IPS-NIHi7 (cell line): Measurements from ENCODE around the gene RASL10A.
A peak's percentile ranks its signal among the peaks of the same experiment; 100 is the strongest.
"Not testable (repeated sequence)": the region's sequence is repeated elsewhere in the genome, so short reads cannot be mapped to it uniquely, and the experiment has no call there.

Source experiments
- DNase-seq: peaks from one replicate; pipeline ENCODE4 v3.0.0; 2012; ENCODE audit warnings: mixed read lengths; ENCODE audit errors: extremely low spot score

RASL10A gene, protein sequence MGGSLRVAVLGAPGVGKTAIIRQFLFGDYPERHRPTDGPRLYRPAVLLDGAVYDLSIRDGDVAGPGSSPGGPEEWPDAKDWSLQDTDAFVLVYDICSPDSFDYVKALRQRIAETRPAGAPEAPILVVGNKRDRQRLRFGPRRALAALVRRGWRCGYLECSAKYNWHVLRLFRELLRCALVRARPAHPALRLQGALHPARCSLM

DNA sequence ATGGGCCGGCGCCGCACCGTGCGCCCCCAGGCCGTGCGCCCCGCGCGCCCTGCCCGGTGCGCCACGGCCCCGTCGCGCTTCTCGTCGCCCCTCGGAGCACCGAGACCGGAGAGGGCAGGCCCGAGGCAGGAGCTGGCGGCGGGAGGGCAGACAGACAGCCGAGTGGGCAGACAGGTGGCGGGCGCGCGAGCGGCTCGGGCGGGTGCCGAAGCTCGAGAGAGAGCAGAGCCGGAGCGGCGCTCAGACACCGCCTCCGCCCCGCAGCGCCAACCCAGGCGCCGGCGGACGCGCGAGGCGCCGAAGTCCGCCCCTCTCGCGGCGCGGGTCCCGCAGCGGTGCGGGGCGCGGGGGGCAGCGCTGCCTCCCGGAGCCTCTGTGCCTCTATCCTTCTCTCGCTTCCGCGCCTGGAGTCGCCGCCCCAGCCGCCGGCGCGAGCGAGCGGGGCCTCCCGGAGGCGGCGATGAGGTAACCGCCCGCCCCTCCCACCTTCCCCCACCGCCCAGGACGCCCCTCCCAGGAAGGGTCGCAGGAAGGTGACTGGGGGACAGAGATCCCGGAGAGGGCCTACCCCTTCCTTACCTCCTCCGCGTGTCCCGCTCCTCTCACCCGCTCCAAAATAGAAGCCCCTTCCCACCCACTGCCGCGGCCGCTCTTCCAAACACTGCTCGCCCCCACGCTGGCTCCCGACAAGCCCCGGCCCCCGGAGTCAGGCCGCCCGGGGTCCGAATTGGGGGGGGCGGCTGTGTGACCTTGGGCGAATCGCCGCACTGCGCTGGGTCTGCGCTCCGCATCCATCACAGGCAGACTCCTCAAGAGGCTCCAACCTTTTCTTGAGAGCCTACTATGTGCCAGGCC lies at the start of gene RASL10A:
Gene RASL10A (minus strand): TSS at position 412 of the 855 bp plus-strand sequence. CDS start 451 bp downstream, outside the sequence.
- DNase-seq = peak; percentile 76

DNA sequence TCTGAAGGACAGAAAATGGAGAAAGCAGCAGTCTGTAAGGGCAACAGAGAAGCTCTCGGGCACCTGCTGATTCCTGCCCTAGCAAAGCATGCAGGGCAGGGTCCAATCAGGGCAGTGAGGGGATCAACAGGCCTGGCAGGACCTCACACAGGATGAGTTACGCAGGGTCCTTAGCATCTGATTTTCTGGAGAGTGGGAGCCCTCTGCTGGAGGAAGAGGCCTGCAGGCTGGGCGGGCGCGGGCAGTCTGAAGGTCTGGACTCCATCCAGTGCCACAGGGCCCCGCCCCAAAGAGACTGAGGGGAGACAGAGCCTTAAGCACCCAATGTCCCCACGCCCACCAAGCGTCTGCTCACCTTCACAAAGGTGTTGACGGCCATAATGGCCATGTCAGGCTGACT lies 44.0 kb upstream of the RASL10A start:
- peak; percentile 84 for DNase-seq

DNA sequence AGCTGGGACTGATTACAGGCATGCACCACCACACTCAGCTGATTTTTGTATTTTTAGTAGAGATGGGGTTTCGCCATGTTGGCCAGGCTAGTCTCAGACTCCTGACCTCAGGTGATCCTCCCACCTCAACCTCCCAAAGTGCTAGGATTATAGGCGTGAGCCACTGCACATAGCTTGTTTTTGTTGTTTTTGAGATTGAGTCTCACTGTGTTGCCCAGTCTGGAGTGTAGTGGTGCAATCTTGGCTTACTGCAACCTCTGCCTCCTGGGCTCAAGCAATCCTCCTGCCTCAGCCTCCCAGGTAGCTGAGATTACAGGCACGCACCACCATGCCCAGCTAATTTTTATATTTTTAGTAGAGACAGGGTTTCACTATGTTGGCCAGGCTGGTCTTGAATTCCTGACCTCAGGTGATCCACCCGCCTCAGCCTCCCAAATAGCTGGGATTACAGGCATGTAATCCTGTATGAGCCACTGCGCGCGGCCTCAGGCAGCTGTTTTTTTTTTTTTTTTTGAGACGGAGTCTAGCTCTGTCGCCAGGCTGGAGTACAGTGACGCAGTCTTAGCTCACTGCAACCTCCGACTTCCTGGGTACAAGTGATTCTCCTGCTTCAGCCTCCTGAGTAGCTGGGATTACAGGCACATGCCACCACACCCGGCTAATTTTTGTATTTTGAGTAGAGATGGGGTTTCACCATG lies 41.8 kb upstream of the RASL10A start:
- DNase-seq = not testable (repeated sequence)

DNA sequence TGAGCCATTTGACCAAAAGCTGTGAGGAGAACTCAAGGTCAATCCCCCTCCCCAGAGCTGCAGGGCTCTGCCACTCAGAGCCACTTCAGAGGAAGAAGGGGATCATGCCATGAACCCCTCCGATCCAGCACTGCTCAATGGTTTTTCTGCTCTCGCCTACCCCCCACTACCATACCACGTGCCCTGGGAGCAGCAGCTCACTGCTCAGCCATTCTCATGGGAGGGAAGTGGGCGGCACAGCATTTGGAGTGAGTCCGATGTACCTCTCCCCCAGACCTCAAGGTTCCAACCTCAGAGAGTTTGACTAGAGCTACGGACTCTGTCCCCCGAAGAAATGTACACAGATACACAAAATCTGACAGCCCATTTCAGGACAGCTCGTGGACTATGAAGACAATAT lies 38.4 kb upstream of the RASL10A start:
- DNase-seq = no peak

DNA sequence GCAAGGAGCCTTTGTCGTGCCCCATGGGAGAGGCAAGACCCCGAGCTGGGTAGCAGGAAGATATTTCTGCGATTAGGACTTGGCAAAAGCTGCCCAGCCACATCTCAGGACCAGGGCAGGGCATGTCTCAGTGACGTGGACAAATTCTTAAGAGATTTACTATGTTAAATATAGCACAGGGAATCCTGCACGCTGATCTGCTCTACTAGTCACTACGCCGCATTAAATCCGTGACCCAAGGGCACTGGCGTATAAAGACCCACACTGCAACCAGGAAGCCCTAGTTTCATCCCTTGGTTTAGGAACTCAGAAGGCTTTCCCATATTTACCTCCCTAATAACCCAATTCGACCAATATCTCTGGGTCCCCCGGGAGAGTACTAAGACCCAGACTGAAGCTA lies 37.8 kb upstream of the RASL10A start:
- no peak for DNase-seq

DNA sequence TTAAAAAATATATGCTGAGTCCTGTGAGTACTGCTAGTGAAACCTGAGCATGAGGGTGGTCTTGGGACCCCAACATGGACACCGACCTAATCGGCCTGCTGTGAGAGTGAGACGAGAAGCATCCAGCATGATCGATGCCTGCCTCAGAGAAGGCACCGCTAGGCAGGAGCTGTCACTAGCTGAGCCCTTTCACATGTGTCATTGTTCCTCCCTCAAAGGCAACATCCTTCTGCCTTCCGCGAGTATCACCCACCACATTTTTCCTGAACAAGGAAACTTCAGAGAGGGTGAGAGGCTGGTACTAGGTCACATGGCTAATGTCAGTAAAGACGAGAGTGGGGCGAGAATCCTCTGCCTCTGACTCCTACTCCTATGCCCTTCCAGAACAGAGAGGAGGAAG lies 37.3 kb upstream of the RASL10A start:
- DNase-seq = no peak

DNA sequence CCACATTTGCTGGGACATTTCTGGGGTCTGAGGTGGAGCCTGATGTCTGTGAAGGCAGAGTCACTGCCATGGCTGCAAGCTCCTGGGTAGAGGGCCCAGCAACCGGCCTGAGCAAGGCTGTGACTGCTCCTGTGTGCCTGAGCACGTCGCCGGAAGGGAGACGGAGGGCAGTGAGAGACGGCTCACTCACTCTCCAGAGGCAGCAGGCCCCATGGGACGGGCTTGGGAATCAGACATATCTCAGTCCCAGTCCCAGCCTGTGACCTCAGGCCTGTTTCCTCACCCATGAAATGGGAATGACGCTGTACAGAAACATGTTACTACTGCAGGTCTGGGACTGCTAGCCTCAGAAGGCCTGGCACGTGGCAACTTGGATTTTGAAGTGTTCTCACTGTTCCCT lies 36.4 kb upstream of the RASL10A start:
- DNase-seq = no peak

DNA sequence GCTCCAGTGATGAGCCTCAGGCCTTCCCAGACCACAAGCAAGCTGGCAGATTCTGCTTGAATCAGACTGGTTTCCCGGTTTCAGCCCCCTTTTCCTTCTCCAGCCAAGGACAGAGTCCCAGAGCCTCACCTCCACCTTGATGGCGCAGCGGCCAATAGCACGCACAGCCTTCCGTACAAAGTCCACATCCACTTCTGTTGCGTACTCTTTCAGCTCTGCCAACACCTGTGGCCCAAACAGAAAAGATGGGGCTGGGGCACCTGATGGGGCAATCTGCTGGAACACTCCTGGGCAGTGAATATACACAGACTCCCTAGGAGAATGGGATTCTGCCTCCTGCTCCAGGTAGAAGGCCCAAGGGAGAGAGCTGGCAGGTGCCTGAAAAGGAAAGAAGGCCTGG lies 35.5 kb upstream of the RASL10A start:
- DNase-seq = no peak

DNA sequence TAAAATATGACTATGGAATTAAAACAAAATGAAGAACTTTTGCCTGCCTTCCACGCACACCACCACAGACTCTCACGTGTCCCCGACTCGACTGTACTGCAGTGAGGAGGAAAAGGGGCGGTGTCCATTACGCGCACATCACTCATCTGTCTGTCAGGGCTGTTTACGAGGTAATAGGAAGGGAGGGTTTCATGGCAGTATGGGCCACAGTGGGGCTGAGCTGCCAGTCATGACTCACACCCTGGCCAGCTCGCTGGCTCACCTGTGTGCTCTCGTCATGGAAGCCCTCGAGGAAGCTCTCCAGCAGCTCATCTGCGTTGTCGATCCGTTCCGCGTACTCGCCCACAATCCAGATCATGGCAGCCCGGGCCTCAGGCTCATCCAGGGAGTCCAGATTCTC lies 33.5 kb upstream of the RASL10A start:
- no peak for DNase-seq

DNA sequence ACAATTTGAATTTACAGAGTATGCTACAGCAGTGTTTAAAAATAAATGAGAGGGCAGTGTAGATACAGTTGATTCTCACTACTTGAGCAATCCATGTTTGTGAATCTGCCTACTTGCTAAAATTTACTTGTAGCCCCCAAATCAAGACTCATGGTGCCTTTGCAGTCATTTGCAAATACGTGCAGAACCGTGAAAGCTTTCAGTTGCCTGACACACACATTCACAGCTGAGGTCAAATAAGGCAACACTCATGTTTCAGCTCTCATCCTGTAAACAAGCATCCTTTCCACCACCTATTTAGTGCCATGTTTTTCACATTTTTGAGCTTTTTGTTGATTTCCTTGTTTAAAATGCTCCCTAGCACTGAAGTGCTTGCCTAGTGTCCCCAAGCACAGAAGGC lies 32.5 kb upstream of the RASL10A start:
- DNase-seq = no peak

DNA sequence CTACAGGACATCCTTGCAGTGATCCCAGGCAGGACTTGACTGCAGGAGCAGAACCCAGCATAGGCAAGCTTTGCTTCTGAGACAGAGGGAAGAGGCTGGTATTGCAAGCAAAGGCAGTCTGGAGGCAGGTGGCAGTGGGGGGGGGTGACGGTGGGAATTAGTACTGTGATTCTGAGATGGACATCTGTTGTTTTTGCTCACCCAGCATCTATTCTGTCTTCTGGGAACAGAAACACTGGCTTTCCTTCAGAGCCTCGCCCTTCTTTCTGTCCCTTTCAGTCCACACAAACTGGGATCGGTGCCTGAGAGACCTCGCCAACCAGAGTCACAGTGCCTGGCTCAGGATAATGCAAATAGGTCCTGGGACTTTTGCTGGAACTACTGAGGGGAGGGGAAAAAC lies 31.2 kb upstream of the RASL10A start:
- no peak for DNase-seq

DNA sequence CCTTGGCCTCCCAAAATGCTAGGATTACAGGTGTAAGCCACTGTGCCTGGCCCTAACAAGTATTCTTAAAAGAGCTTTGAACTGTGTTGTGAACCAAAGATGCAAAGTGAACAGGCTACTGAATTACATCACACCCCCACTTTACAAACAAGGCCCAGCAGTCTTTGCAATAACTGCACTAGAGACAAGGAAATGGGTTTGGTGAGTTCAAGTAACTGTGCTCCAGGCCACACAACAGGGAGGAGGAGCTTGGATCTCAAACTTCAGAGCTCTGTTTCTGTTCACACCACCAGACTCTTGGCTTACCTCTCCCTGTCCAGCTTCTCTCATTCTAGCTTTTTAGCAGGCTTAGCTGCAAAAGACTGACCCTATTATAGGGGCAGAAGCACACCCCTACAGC lies 30.4 kb upstream of the RASL10A start:
- no peak for DNase-seq

DNA sequence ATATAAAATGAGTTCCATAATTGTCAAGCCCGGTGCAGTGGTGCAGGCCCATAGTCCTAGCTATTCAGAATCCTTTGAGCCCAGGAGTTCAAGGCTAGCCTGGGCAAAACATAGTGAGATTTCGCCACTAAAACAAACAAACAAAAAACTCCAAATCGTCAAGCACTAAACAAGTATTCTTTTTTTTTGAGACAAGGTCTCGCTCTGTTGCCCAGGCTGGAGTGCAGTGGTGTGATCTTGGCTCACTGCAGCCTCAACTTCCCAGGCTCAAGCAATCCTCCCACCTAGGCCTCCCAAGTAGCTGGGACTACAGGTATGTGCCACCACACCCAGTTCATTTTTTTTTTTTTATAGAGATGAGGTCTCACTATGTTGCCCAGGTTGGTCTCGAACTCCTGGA lies 29.4 kb upstream of the RASL10A start:
- DNase-seq = not testable (repeated sequence)

DNA sequence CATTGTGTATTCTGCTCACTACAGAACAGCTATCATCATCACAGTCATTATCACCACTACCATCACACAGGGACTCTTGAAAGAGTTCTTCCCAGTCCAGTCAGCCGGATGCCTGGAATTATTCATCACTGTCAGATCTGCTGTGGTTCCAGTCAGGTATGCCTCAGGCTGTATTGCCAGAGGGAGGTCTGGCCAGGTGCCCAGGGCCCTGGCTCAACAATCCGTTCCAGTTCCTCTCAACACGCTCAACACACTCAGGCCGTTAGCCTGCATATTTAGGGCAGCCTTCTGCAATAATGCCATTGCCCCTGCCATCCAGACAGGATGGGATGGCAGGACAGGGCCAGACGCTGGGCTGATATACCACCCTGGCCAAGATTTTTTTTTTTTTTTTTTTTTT lies 28.6 kb upstream of the RASL10A start:
- DNase-seq = no peak

DNA sequence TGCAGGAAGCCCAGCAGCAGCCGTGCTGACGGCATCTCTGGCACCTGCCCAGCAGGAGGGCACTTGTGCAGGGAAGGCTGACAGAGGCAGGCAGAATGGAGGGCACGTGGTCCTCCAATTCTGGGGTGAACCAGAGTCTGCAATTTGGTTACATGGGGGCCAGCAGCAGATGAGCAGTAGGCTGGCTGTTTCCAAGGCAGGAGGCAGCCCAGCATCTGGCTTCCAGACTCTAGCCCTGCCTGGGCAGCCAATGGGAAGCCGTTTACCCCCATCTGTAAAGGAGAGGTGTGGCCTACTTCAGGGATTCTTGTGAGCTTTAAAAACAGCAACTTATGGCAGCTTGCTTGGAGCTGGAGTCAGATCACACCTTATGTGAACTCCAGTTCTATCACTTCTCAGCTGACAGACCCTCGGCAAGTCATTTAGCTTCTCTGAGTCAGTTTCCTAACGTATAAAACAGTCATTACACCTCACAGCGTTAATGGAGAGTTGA lies 27.9 kb upstream of the RASL10A start:
- DNase-seq = no peak

DNA sequence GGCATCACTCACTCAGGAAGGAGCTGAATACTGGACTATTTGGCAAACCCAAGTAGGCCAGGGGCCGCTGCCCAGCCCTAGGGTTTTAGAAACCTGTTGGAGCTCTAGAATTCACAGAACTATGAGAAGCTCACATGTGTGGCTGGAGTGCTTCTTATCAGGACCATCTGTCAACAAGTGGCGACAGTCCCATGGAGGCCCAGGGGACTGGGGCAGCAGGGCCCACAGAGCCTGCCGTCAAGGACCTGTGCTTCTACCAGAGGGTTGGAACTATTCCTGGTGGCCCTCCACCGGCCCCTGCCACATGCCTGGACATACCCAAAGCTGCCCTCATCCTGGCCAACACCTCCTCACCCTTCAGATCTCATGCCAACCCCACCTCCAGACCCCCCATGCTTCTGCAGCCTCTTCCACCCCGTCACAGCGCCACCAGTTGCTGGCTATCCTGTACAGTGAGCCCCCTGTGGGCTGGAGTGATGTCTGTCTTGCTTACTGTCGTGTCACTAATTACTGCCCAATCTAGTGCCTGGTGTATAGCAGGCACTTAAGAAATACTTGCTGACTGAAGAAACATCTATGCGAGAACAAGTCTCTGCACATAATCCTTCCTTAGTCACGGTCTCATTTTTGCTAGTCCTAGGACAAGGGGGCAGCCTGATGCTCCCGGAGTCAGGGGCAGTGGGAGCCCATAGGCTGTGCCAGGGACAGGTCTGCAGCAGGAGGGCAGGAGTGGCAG lies 27.2 kb upstream of the RASL10A start:
- DNase-seq = no peak

DNA sequence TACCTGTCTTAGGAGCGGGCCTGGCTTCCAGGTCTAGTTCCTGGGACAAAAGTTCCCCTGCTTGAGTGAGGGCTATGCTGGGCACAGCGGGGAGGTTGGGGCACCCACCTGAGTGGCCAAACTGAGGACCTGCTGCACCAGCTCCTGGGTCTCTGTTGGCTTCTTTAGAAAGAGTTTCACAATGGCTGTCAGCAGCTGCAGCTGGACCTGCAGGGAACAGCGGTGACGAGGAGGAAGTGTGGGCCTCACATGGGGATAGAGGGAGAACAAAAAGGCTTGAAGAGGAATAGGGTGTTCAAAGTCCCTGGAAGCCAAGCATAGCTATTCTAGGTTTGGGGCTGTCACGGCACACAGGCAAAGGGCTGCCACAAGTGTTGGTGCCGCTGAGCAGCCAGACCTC lies 26.7 kb upstream of the RASL10A start:
- DNase-seq = no peak

DNA sequence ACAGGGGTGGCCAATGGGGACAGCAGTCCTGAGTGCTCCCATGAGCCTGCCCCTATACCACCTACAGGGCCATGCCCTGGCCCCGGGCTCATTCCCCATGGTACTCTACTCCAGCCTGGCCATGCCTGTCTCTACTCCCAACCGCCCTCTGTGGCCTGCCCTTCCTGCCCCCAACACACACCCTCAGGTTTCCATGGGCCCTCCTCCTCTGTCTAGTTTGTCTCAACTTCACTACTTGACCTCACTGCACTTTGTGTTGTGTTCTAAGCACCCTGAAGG lies 26.3 kb upstream of the RASL10A start:
- no peak for DNase-seq

DNA sequence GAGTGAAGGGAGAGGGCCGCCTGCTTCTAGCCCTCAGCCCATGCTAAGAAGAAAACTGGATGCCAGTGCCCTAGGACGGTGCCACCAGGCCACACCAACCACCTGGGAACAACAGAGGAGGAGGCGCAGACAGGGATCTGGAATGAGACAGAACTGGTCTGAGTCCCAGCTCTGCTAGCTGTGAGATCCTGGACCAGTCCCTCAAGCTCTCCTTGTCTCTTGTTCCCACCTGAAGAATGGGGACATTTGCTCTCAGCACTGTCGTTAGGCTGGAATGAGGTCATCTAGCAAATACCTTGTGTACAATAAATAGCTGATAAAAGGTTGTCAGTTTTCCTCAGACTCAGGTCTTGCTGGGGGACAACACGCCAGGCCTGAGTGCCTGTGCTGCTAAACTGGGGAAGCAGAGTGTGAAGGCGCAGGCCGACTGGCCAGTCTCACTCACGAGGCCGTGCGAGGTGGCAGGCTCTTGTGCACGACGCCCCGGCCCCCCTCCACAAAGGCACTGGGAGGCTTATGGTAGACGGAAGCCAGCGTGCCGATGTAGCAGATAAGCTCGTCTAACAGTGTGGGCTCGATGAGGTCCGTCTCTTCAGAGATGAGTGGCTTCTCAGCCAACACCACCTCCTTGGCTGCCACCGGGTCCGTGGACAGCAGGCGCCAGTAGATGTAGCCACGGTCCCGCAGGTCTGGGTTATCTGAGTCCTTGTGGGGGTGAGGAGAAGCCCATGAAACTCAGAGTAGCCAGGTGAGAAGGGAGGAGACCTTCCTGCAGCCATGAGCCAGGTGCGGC lies 25.8 kb upstream of the RASL10A start:
- DNase-seq = no peak

DNA sequence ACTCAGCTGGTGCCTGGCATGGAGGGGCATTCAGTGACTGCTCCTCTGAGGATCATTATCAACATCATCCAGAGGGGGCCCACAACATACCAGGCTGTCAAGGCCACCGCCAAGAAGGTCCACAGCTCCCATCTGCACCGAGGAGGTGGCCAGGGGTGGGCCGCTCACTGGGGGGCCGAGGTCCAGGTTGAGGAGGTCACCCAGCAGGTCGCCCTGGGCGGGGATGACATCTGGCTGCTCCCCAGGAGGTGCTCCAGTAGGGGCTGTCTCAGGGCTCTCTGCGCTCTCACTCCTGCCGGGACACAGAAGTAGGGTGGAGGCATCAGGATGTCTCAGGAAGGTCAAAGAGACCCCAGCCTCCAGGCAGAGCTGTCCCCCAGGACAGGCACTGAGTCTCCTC lies 25.1 kb upstream of the RASL10A start:
- DNase-seq = no peak
